Measurements from ENCODE around the gene ERCC4. TPM values are rescaled to one million over a fixed set of nuclear protein-coding genes. Genes with fewer than 3 reads are reported as not detected.
A peak's percentile ranks its signal among the peaks of the same experiment; 100 is the strongest.

The ERCC4 gene
- total and polyA plus RNA-seq, 7 donors = 2.4 to 10.8 (median 7.6) TPM

DNA sequence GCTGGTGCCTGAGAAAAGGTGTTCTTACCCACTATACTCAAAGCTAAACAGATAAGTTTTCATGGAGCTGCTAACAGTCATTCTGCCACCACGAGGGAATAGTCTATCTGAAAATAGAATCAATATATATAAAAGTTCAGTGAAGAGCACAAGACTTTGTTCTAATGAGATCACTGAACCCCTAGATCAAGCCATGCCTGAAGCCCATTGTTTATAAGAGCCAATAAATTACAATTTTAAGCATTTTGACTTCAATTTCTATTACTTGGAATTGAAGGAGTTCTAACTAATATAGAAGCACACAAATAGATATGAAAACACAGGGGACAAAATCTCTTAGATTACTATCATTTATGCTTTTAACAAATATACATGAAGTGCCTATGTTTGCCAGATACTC is 24.4 kb upstream of the ERCC4 start:
- Histone ChIP-seq H3K27ac (no peak overlapping the region), H3K4me3 (no peak overlapping the region), H3K9me3 (no peaks in the 10 kb centered on the region), H3K4me1 (peaks cover 16% of the 10 kb centered on the region), H3K36me3 (ENCODE audit: insufficient read depth in 1 of 2, low read depth in 1 of 2) (no peaks in the 10 kb centered on the region), H3K27me3 (ENCODE audit: insufficient read depth in 3 of 3, low read length in 2 of 3) (no peaks in the 10 kb centered on the region)
- TF ChIP-seq CTCF (IDR thresholded peaks at IDR 0.05) = no peak
- DNase-seq (no peak), ATAC-seq (no peak)
- intact Hi-C loops (cut with DNase I) = no loop called here
- WGBS, 3 donors = 39 to 82% (median 54%) methylated on average over 1 of the region's 1 CpG

- intact Hi-C loops (cut with DNase I) = no loop called here
- Histone ChIP-seq H3K27ac (no peak overlapping the region), H3K9me3 (no peaks in the 10 kb centered on the region), H3K36me3 (ENCODE audit: insufficient read depth in 1 of 2, low read depth in 1 of 2) (no peaks in the 10 kb centered on the region), H3K27me3 (ENCODE audit: insufficient read depth in 3 of 3, low read length in 2 of 3) (no peaks in the 10 kb centered on the region), H3K4me3 (no peak overlapping the region), H3K4me1 (peaks cover 16% of the 10 kb centered on the region)
- 79 to 82% (median 81%) methylated on average over 4 of the region's 4 CpGs for WGBS, 3 donors
- DNase-seq (no peak), ATAC-seq (no peak)
- no peak for TF ChIP-seq CTCF (IDR thresholded peaks at IDR 0.05)
Measured at GRCh38 chr16:13896543-13897182, 23.3 kb upstream of the ERCC4 start.

DNA sequence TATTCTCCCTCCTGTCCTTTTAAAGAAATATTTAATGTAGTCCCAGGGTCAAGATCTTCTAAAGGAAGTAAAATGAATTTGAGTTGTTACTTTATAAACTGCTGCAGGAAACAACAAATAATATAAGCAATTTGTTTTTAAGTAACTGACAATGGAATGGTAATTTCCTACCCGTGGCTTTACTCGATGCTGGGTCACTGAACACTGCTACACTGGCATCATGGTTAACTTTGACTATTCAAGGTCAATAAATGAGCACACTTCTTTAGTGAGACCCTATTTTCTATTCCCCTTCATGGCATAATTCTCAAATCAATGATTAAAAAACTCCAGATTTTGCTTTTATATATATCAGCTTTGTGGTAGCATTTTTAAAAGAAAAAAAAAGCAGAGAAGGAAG is 22.1 kb upstream of the ERCC4 start:
- H3K9me3 ChIP-seq = no peaks in the 10 kb centered on the region
- H3K4me3 ChIP-seq = no peak overlapping the region
- no peaks in the 10 kb centered on the region for H3K27me3 ChIP-seq (ENCODE audit: insufficient read depth in 3 of 3, low read length in 2 of 3)
- peak overlapping the region; percentile 46 for H3K27ac ChIP-seq
- peaks cover 13% of the 10 kb centered on the region for H3K4me1 ChIP-seq
- DNase-seq (no peak), ATAC-seq (no peak)
- no peak for TF ChIP-seq CTCF (IDR thresholded peaks at IDR 0.05)
- no peaks in the 10 kb centered on the region for H3K36me3 ChIP-seq (ENCODE audit: insufficient read depth in 1 of 2, low read depth in 1 of 2)
- WGBS, 3 donors = 15 to 27% (median 16%) methylated on average over 2 of the region's 2 CpGs
- intact Hi-C loops (cut with DNase I) = no loop called here

DNA sequence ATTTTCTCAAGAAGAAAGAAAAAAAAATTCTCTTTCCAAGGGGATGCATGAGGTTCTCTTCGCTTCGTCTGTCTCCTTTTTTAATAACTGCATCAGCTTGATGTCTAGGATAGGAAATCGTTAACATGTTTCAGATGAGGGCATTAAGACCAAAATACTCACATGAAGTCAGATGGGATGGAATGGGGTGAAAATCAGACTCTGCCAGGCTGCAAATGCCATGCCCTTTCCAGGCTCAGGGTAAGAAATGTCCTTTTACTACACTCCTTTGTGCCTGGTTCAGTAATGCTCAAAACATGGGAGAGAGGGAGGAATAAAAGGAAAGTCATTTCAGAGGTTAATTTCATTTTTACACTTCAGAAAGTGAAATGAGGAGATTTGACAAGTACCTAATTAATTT is 21.7 kb upstream of the ERCC4 start:
- peak in 3 of 4 donors; percentile 64 to 87 (median 69) for ATAC-seq
- no peak overlapping the region for H3K4me3 ChIP-seq
- H3K9me3 ChIP-seq = no peaks in the 10 kb centered on the region
- peaks cover 9% of the 10 kb centered on the region for H3K4me1 ChIP-seq
- intact Hi-C loops (cut with DNase I) = no loop called here
- peak overlapping the region; percentile 46 for H3K27ac ChIP-seq
- no peaks in the 10 kb centered on the region for H3K27me3 ChIP-seq (ENCODE audit: insufficient read depth in 3 of 3, low read length in 2 of 3)
- H3K36me3 ChIP-seq (ENCODE audit: insufficient read depth in 1 of 2, low read depth in 1 of 2) = no peaks in the 10 kb centered on the region
- no peak for TF ChIP-seq CTCF (IDR thresholded peaks at IDR 0.05)
- no peak for DNase-seq
- 25 to 30% (median 25%) methylated on average over 3 of the region's 3 CpGs for WGBS, 3 donors

GRCh38 chr16:13902052-13902451 is 17.9 kb upstream of the ERCC4 start:
- H3K4me3 ChIP-seq = no peak overlapping the region
- TF ChIP-seq CTCF (IDR thresholded peaks at IDR 0.05) = no peak
- H3K4me1 ChIP-seq = peaks cover 9% of the 10 kb centered on the region
- no peak overlapping the region for H3K27ac ChIP-seq
- H3K36me3 ChIP-seq (ENCODE audit: insufficient read depth in 1 of 2, low read depth in 1 of 2) = no peaks in the 10 kb centered on the region
- WGBS, 3 donors = 81 to 82% (median 81%) methylated on average over 3 of the region's 3 CpGs
- intact Hi-C loops (cut with DNase I) = no loop called here
- ATAC-seq (no peak), DNase-seq (no peak)
- no peaks in the 10 kb centered on the region for H3K27me3 ChIP-seq (ENCODE audit: insufficient read depth in 3 of 3, low read length in 2 of 3)
- no peaks in the 10 kb centered on the region for H3K9me3 ChIP-seq
